NCI-H1105 treated with DMSO at 0.1 percent for 48 hours (cell line): Measurements from ENCODE around the gene TIE1.

ENCODE experiments used
- DNase-seq: peaks from one replicate; lab custom pipeline; 2025; lab: John Stamatoyannopoulos, UW

The TIE1 gene

DNA sequence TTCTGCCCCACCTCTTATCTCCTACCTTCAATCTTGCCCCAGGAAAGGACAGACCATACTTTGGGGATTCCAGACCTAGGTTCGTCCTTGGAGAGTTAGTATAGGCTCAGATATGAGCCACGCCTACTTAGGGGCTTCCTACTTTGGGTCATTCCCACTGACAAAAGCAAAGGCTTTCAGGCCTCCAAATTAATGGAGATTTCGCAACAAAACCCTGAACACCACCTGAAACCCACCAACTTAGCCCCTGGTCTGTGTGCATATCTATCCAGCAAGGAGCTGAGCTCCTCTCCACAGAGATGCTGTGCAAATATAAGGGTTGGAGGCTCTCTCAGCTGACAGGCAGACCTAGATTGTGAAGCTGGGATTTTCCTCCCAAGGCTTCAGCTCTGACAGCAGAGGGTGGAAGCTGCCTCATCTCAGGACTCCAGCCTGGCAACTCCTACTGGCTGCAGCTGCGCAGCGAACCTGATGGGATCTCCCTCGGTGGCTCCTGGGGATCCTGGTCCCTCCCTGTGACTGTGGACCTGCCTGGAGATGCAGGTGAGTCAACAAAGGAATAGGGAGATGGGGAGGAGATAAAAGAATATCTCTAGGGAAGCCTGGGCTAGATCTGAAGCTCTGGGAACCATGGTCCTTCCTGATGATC is 38.9 kb downstream of the TIE1 start:
- no peak for DNase-seq

DNA sequence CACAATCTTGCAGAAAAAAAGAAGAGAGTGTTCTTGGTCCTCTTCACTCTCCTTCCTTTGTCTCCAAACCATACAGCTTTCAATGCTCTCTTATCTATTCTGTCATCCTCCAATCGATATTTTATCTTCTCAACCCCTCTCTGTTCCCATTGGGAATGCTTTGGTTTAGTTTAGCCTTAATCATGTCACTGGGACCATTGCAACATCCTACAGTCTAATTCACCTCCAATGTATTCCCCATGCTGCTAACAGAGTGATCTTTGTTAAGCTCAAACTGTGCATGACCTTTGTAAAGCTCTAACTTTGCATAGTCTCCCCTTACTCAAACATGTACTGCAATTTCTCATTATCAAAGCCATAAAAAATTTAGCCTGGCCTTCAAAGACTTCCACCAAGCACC is 39.8 kb downstream of the TIE1 start:
- DNase-seq: no peak

DNA sequence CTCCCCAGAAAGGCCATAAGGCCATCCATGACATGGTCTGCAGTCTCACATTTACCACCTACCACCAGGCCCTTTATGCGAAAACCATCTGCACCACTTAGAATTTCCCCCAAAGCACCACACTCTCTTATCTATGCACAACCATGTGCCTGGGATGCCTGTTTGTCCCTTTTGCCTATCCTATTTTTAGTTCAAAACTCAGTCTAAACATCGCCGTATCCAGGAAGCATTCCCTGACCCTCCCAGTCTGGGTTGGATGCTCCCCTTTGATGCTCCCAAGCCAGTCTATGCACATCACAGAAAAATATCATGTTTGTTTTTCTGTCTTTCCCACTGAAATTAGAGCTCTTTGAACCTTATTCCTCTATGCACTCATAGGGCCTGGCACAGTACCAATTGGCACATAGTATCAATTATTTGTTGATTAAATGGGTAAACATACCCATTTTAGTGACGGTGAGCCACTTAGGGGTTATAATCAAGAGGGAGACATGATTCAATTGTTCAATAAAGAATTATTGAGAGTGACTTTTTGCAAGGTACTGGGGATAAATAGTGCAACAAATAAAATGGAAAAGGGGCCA is 43.6 kb downstream of the TIE1 start:
- DNase-seq: no peak

DNA sequence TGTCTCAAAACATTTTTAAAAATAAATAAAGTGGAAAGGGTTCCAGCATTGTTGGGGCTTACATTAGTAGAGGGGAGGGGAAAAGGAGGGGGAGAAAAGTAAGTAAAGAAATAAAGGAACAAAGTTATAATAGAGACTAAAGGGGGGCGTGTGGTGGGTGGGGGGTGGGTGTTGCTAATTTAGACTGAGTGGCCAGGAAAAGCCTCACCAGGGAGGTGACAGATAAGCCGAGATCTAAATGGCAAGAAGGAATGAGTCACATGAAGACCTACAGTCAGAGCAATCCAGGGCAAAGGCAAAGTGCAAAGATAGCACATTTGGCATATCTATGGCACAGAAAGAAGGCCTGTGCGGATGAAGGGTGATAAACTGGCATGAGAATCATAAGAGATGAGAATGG is 44.3 kb downstream of the TIE1 start:
- DNase-seq: no peak

DNA sequence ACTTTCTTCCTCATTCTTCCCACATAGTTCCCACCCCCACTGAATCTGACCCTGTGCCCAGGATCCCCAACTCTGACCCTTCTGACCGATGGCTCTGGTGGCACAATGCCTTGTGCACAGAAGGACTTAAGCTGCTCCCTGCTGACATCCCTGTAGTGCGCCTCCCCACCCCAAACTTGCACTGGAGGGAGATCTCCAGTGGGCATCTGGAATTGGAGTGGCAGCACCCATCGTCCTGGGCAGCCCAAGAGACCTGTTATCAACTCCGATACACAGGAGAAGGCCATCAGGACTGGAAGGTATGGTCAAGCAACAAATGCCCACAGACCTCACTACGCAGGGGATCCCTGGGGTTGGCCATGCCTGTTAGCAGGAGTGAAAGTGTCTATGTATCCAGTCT is 45.9 kb downstream of the TIE1 start:
- no peak for DNase-seq

DNA sequence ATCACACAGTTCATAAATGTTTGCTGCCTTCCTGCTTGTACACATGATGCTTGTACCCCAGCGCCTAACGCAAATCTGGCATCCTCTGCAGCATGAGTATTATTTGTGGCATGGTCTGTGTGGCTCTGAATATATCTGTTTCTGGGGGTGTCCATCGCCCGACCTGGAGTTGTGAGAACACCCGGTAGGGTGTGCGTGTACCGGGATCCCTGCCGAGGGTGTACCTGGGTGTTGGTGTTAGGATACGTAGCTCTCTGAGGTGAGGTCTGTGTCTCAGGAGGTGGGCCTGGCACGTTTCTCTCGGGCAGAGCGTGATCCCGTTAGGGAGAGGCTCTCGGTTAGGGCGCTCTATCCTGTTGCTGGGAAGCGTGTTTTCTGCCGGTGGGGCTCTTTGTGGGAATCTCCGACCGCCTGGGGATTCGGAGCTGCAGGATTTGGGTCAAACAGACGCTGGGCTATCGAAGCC is 47.6 kb downstream of the TIE1 start:
- peak; percentile 90 for DNase-seq

DNA sequence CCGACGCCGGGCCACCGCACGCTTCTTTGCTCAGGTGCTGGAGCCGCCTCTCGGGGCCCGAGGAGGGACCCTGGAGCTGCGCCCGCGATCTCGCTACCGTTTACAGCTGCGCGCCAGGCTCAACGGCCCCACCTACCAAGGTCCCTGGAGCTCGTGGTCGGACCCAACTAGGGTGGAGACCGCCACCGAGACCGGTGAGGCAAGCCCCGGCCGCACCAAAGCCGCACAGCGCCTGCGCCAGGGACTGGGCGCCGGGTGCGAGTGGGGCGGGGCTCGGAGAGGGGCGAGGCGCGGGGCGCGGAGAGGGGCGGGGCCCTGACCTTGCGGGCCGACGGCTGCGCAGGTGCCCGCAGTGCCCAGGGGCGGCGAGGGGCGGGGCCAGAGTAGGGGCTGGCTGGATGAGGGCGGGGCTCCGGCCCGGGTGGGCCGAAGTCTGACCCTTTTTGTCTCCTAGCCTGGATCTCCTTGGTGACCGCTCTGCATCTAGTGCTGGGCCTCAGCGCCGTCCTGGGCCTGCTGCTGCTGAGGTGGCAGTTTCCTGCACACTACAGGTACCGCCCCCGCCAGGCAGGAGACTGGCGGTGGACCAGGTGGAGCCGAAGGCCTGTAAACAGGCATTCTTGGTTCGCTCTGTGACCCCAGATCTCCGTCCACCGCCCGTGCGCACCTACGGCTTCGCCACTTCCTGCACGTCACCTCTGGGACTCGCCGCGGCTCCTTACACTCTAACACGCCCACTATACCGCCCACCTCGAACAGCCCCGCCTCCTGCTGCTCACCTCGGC is 48.2 kb downstream of the TIE1 start:
- DNase-seq: peak; percentile 93

DNA sequence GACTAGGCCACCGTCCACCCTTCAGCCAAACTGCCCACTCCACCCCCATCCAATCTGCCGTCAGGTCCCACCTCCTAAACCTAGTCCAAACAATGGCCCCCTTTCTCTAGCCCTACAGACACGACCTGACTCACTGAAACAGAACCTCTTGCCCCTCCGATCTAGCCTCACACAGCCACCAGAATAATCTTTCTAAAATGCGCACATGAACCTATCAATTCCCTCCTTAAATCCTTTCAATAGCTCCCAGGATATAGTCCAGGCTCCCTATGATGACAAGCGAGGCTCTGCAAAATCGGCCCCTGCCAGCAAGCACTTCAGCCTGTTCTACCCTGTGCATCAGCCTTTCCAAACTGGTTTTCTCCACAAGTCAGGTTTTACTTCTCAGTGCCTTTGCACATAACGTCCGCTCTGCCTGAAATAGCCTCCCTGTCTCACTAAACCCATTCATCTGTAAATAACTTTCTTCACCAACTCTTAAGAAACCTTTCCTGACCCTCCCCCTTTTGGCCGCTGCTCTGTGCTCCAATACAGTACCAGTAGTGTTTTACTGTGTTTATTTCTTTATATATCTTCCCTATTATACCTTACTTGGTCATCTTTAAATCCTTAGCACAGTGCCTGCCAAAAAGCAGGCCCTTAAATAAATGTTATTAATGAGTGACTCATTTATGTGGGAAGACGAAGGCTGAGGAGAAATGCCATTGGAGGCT is 49.0 kb downstream of the TIE1 start:
- no peak for DNase-seq

DNA sequence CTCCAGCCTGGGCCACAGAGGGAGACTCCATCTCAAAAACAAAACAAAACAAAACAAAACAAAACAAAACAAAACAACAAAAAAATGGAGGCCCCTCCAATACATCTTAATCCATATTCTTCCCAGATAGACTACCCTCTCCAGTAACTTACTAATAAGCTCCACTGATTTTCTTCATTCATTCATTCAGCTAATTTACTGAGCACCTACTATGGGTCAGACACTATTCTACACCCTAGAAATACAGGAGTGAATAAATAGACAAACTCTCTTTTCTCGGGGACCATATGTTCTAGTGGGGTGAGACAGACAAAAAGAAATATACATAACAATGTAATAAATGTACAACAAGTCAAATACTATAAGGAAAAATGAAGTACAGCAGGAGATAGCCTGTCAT is 50.2 kb downstream of the TIE1 start:
- DNase-seq: no peak

DNA sequence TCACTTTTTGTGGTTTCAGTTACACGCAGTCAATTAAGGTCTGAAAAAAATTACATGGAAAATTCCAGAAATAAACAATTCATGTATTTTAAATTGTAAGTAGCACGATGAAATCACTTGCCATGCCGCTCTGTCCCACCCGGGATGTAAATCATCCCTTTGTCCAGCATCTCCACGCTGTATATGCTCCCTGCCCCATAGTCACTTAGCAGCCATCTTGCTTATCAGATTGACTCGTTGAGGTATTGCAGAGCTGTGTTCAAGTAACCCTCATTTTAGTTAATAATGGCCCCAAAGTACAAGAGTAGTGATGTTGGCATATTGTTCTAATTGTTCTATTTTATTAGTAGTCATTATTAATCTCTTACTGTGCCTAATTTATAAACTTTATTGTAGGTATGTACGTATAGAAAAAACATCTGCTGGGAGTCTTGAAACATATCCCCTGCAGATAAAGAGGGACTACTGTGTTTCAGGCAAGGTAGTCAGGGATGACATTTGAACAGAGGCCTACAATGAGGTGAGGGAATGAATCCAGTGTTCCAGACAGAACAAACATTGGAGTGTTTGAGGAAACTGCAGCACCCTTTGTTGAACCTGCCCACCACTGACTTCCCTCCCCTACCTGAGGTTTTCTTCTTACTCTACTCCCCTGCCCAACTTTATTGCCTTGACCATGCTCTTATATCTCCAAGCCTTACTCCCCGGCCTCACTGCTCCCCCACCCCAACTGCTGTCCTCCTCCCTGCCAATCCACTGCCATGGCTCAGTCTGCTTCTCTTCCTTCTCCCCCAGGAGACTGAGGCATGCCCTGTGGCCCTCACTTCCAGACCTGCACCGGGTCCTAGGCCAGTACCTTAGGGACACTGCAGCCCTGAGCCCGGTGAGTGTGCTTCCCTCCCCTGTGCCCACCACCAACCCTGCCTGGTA is 50.9 kb downstream of the TIE1 start:
- DNase-seq: no peak

DNA sequence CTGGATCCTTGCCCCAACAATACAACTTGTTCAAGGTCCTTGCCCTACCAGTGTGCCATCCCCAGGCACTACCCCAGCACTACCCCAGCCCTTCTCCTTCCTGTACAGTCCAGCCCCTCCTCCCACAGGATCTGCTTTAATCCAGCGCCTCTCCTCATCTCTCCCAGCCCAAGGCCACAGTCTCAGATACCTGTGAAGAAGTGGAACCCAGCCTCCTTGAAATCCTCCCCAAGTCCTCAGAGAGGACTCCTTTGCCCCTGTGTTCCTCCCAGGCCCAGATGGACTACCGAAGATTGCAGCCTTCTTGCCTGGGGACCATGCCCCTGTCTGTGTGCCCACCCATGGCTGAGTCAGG is 51.5 kb downstream of the TIE1 start:
- no peak for DNase-seq

DNA sequence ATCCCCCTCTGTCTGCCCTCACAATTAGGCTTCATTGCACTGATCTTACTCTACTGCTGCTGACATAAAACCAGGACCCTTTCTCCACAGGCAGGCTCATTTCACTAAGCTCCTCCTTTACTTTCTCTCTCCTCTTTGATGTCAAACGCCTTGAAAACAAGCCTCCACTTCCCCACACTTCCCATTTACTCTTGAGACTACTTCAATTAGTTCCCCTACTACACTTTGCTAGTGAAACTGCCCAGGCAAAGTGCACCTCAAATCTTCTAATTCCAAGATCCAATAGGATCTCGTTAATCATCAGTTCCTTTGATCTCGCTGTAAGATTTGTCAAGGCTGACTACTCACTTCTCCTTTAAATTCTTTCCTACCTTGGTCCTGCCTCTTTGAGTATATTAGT is 52.1 kb downstream of the TIE1 start:
- DNase-seq: no peak

DNA sequence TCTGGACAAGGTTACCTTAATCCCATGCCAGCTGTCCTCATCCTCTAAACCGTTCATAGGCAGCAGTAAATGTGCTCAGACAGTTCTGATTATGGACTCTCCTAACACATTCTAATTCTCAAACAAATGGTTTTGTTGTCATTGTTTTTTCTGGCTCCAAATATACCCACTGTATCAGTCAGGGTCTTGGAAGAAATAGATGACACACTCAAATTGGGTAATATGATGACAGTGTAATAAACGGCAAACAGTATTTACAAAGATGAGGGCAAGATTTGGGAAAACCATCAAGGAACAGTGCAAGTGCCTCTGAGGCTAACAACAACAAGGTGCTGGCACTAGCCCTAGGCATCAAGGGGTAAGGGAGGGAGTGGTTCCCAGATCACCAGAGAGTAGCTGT is 53.7 kb downstream of the TIE1 start:
- no peak for DNase-seq

DNA sequence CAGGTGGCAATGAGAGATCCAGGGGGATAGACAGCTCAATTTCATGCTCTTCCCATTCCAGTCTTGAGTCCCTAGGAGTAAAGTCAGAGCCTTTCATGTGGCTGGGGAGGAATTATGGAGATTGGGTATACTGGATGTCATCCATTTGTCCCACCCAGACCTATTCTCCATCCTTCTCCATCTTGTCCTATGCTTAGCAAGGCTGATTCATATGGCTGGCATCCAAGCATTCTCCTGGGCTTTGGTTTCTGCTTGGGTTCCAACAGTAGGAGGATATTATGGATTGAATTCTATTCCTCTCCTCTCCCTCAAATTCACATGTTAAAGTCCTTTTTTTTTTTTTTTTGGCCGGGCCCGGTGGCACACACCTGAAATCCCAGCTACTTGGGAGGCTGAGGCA is 54.2 kb downstream of the TIE1 start:
- no peak for DNase-seq

DNA sequence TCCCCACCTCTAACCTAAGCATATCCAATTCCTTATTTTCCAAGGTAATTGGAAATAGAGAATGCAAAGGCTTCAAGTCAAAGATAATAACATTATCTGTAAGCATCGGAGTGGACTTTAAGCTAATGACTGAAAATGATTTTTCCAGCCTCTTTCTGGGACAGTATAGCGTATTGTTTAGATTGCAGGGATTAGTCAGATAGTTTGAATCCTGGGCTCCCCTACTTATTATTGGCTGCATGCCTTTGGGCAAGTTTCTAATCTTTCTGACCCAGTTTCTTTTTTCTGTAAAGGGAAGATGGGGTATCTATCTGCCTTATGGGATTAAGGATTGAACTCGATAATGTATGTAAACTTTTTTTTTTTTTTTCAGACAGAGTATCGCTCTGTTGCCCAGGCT is 56.5 kb downstream of the TIE1 start:
- DNase-seq: no peak

DNA sequence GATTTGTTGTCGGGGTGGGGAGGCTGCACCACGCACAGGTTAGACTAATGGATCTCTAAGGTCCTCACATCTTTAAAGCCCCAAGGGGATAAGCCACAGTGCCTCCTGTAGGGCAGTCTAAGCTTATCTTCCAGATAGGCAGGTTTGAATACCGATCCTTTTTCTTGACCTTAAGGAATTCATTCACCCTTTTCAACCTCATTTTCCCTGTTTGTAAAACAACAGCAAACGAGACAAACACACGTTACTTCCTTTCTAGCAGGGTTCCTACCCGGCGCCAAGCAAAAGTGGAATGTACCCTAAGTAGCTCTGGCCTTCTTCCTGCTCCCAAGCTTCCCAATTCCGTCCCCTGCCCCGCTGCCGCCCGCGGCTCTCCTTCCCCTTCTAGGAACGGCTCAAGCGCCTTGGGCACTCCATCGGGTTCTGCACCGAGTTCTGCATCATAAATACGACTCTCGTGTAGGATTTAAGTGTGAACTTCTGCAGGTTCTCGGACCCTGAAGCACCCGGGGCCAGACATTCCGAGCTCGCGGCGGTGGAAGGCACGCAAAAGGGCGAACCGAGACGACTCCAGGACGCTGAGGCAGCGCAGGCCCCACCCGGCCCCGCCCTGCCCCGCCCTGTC is 57.5 kb downstream of the TIE1 start:
- DNase-seq: peak; percentile 53

DNA sequence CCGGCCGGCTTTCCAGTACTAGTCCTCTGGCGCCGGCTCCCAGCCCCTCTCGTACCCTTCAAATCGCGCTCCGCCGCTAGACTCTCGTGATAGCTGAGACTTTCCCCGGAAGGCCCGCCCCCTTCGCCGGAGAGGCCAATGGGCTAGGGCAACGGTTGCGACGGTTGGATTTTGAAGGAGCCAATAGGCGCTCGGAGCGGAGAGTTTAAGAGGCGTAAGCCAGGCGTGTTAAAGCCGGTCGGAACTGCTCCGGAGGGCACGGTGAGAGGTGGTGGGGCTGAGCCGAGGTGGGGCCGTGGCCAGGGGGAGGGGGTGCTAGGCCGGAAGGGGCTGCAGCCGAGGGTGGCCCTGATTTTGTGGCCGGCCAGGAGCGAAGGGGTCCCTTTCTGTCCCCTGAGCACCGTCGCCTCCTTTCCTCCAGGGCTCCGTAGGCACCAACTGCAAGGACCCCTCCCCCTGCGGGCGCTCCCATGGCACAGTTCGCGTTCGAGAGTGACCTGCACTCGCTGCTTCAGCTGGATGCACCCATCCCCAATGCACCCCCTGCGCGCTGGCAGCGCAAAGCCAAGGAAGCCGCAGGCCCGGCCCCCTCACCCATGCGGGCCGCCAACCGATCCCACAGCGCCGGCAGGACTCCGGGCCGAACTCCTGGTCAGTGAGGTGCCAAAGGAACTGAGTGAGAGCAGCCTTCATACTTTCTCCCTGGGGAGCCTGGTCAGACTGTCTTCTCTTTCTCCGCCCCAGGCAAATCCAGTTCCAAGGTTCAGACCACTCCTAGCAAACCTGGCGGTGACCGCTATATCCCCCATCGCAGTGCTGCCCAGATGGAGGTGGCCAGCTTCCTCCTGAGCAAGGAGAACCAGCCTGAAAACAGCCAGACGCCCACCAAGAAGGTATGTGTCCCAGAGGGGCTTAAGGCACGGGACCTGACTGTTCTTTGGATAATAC is 58.2 kb downstream of the TIE1 start, which contains the start of gene CDC20:
CDC20 (plus strand) TSS at position 236 of the 948 bp plus-strand sequence; CDS start at position 471, 235 bp downstream.
- DNase-seq: peak; percentile 97

DNA sequence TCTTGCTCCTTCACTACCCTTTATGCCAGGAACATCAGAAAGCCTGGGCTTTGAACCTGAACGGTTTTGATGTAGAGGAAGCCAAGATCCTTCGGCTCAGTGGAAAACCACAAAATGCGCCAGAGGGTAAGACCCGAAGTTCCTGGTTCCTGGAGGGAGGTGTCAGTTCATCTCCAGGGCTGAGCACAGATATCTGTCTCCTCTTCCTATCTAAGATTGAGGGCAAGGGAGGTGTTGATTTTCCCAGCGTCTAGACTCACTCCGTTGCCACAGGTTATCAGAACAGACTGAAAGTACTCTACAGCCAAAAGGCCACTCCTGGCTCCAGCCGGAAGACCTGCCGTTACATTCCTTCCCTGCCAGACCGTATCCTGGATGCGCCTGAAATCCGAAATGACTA is 58.9 kb downstream of the TIE1 start:
- no peak for DNase-seq

DNA sequence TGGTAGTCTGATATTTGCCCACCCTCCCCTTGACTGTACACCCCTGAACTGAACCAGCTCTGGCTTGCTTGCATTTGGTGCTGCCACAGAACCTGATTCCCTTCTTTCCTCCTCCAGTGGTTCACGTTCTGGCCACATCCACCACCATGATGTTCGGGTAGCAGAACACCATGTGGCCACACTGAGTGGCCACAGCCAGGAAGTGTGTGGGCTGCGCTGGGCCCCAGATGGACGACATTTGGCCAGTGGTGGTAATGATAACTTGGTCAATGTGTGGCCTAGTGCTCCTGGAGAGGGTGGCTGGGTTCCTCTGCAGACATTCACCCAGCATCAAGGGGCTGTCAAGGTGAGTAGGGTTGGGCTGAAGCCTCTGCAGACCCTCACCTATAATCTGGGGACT is 59.8 kb downstream of the TIE1 start:
- DNase-seq: no peak
